Fibroblast of skin of left quadriceps (primary cell): ENCODE results near the gene FIBCD1.

ENCODE experiments used
- DNase-seq, 2 experiments: peaks; one replicate each; pipeline ENCODE4 v3.0.0-alpha.2; 2013; ENCODE audit warnings: low read depth in 2 of 2

FIBCD1 gene

GRCh38 chr9:130908878-130909355, 30.1 kb downstream of the FIBCD1 start:
- no peak for DNase-seq

- no peak for DNase-seq
These were observed 30.7 kb downstream of the FIBCD1 start for GRCh38 chr9:130908146-130908877.

- no peak for DNase-seq
These were observed 32.2 kb downstream of the FIBCD1 start for GRCh38 chr9:130906735-130907416.

GRCh38 chr9:130905902-130906734, 32.9 kb downstream of the FIBCD1 start:
- no peak for DNase-seq

- DNase-seq = no peak
These were observed 33.7 kb downstream of the FIBCD1 start for GRCh38 chr9:130905125-130905901.

GRCh38 chr9:130904070-130905044, 34.7 kb downstream of the FIBCD1 start:
- DNase-seq = no peak

GRCh38 chr9:130903194-130904069, 35.6 kb downstream of the FIBCD1 start:
- no peak for DNase-seq

- DNase-seq = no peak
These were observed 36.6 kb downstream of the FIBCD1 start for GRCh38 chr9:130902204-130903185.

- DNase-seq = no peak
These were observed 37.4 kb downstream of the FIBCD1 start for GRCh38 chr9:130901498-130902203.

- no peak for DNase-seq
These were observed 38.1 kb downstream of the FIBCD1 start for GRCh38 chr9:130900701-130901497.

- no peak for DNase-seq
These were observed 39.8 kb downstream of the FIBCD1 start for GRCh38 chr9:130899051-130899748.

GRCh38 chr9:130898552-130898852, 40.5 kb downstream of the FIBCD1 start:
- DNase-seq = no peak

- DNase-seq = no peak
These were observed 41.0 kb downstream of the FIBCD1 start for GRCh38 chr9:130897848-130898551.

- DNase-seq = no peak
These were observed 41.8 kb downstream of the FIBCD1 start for GRCh38 chr9:130897105-130897751.
